Islet of Langerhans (tissue), 1 donor: ENCODE results near the gene DTX3L.

Source experiments
- FAIRE-seq: peaks from one replicate; lab custom pipeline; 2011; peaks lifted over from hg19 to GRCh38; lab: Jason Lieb, UNC

DTX3L gene

DNA sequence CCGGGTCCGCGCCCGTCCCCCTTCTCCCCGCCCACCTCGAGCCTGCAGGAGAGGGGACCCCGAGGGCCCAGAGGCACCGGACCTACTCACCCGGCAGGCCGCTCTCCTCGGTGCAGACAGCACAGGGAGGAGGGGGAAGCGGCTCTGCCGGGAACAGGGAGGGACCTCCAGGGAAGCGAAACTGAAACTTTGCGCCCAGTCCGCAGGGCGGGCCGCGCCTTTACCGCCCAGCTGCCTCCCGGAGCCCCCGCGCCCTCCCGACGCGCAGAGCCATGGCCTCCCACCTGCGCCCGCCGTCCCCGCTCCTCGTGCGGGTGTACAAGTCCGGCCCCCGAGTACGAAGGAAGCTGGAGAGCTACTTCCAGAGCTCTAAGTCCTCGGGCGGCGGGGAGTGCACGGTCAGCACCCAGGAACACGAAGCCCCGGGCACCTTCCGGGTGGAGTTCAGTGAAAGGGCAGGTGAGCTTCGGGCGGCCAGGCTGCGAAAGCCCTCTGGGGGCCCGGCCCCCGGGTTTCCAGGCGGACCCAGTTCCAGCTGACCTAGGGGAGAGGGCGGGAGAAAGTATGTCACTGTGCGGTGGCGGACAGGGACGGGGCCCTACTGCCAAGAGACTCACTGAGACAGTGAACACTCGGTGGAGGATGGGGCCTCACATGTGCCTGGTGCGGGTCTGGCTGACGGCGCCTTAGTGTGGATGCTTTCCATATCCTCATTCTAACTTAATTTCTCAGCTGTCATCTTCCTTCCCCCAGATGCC is at the start of gene DTX3L, which contains the start of gene PARP9:
Gene DTX3L (plus strand): TSS at position 184 of the 758 bp plus-strand sequence. CDS start 89 bp downstream, at position 273.
Gene PARP9 (minus strand): TSS at position 146 of the 758 bp plus-strand sequence. CDS start 4,680 bp downstream, outside the sequence.
- FAIRE-seq = no peak

DNA sequence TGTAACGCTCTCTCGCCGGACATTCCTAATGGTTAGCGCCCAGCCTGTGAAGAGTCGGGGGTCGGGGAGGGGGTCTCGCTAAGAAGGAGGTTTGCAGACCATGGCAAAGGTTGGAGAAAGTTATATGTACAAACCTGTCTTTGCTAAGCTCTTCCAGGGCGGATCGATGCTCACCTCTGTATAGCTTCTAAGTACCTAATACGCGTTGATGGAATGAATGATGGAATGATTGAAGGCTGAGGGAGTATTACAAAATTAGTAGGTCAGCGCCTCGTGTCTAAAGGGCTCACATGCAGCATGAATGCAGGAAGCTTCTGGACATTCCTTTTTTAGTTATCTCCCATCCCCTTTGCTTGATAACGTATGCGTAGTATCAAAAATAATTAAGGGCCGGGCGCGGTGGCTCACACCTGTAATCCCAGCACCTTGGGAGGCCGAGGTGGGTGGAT is 49.1 kb upstream of the DTX3L start:
- no peak for FAIRE-seq

DNA sequence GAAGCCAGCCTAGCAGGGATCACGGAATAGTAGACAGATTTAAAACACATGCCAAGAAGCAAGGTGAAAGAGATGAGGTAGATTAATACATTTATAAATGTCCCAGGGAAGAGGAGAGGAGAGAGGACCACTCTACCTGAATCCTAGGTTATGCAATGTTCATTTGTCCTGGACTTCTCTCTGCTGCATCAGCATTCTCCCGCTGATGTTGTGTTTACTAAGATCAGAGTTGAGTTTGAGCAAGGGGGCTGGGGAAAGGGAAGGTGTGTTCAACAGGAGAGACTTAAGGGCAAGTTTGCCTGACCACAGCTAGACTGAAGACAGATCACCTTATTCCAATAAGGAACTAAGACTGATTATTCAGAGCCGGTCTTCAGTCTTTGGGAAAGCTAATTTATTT is 48.3 kb upstream of the DTX3L start:
- FAIRE-seq = no peak

DNA sequence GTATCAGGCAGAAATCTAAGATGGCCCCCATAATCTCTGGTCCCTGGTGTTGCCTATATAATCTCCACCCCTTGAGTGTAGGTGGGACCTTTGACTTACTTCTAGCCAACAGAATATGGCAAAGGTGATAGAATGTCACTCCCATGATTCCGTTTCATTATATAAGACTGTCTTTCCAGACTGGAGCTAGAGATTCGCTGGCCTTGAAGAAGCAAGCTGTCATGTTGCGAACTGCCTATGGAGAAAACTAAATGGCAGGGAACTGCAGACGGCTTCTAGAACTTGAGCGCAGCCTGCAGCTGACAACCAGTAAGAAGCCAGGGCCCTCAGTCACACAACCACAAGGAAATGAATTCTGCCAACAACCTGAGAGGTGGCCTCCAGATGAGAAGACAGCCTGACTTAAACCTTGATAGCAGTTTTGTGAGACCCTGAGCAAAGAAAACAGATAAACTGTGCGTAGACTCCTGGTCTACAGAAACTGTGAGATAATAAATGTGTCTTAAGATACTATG is 47.2 kb upstream of the DTX3L start:
- FAIRE-seq = no peak

DNA sequence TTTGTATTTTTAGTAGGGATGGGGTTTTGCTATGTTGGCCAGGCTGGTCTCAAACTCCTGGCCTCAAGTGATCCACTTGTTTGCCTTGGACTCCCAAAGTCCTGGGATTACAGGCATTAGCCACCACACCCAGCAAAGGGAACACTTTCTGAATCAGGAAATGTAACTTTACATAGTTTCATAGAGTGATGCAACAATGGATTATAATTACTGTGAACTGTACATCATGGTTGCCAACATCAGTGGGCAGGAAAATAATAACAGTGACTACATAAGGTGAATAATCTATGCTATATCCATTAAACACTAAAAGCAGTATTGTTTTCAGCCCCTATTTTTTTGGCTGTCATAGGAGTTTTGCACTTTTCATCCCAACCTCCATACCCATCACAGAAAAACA is 44.4 kb upstream of the DTX3L start:
- FAIRE-seq = no peak

DNA sequence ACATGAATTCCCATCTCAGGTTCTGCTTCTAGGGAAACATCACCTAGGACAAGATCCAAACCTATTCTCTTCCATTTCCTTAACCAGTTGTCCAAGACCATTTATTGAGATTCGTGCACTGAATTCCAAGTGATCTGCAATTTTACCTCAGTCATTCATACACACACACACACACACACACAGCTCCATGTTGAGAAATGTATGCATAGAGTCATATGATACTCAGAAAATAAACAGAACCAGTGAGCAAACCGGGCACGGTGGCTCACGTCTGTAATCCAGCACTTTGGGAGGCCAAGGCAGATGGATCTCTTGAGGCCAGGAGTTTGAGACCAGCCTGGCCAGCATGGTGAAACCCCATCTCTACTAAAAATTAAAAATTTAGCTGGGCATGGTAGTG is 43.3 kb upstream of the DTX3L start:
- FAIRE-seq = no peak

DNA sequence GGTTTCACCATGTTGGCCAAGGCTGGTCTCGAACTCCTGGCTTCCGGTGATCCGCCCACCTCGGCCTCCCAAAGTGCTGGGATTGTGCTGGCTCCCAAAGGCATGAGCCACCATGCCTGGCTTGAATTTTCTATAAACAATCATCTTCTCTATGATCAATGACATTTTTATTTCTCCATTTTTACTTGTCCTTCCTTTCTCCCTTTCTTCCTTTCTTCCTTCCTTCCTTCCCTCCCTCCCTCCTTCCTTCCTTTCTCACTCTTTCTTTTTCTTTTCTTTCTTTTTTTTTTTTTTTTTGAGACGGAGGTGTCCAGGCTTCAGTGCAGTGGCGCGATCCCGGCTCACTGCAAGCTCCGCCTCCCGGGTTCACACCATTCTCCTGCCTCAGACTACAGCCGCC is 40.8 kb upstream of the DTX3L start:
- no peak for FAIRE-seq

DNA sequence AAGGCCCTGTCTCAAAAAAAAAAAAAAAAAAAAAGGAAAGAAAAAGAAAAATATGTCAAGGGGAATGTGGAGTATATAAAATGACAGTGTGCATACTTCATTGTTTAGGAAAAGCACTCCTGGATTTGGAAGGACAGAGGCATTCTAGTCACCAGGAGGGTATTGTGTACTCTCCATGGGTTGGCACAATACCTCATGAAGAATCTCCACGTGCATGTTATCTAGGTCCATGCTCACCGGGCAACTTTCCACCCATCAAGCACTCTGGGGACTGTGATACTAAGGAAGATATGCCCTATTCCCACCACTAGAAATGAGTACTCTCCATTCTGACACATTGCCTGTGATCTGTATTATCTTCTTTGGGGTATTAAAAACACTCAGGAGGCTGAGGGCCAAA is 34.0 kb upstream of the DTX3L start:
- no peak for FAIRE-seq

DNA sequence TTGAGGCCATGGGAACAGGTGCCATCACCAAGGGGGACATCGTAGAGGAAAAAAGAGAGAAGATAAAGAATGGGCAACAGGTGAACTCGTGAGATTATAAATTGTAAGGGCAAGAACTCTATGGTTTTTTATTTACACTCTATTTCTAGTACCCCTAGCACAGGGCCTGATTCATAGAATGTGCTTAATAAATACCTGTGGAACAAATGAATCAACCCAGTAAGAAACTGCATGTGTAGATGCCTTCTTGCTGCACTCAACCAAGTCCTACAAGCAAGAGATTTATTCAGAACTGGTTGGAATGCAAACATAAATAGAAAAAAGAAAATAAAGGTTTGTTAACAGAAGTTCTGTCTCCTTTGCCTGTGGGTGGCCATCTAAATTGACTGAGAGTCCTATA is 30.7 kb upstream of the DTX3L start:
- FAIRE-seq = no peak

DNA sequence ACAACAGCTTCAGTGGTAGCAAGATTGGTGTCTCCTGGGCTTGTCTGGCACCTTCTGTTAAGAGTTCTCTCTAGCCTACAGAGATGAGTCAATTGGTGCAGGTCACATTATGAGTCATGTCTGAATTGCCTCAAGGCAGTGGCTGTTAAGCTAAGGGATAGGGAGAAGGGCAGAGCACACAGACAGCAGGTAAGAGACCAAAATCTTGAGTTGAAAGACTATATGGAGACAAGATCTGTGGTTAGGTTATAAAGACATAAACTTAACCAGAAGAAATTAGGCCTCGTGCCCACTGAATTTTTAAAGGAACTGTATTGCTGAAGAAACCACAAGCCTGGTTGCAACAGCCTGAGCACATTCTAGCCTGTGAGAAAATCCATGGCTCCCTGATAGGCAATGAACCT is 30.2 kb upstream of the DTX3L start:
- FAIRE-seq = no peak

DNA sequence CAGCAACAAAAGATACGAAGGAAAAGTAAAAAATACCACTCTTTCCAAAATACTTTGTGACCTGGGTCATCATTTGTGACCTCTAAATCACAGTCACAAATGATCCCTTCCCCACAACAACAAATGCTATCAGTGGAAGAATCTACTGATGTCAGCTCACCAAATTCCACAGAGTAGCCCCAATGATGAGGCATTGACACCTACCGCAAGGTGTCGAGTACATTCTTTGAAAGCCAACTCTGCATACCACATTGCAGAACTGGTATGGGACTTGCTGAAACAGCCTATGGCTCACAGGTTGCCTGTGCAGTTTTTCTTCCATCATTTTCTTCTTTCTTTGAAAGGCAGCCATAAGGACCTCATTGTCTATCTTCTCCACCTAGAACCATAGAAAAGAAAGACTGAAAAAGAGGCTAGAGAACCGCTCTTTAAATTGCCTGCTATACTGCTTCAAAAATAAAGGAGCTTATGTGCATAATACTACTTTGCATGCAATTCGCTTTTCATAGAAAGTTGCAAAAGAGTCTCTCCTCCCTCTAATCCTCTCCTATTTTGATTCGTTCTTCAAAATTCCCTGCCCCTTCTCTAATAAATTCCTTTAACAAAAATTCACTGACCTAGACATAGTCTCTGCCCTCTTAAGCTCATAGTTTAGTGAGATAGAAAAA is 28.0 kb upstream of the DTX3L start:
- FAIRE-seq = no peak

DNA sequence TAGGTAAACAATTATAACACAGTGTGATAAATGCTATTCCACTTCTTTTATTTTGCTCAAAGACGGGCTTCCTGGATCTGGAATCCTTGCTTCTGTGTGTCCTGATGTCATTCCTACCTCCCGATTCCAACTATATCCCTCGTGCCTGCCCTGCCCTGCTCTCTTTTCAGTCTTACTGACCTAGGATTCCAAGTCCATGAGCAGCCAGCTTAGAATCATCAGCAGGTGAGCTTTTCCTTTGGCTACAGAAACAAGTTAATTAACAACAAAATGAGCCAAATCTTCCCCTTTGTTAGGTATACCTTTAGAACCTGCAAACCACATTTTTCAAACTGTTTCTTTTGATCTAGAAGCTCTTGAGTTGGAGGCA is 27.5 kb upstream of the DTX3L start:
- FAIRE-seq = no peak

DNA sequence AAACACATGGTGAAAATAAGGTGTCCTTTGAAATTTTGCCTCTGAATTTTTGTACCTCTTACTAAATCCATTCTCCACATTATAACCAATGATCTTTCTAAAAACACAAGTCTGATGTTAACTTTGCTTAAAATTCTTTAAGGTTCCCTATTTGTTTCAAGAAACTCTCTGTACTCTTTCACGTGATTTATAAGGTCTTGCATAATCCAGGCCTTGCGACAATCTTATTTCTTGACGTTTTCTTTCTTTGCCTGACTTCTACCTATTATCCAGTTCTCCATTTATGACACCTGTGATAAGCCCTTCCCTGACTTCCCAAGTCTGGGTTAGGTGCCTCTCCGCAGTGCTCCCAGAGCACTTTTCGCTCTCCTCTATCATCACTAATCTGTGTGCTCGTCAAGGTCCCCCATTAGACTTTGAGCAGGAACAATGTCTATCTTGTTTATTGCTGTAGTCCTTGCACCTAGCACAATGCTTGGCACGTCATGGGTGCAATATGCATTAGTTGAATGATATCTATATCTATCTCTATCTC is 25.1 kb upstream of the DTX3L start:
- no peak for FAIRE-seq

DNA sequence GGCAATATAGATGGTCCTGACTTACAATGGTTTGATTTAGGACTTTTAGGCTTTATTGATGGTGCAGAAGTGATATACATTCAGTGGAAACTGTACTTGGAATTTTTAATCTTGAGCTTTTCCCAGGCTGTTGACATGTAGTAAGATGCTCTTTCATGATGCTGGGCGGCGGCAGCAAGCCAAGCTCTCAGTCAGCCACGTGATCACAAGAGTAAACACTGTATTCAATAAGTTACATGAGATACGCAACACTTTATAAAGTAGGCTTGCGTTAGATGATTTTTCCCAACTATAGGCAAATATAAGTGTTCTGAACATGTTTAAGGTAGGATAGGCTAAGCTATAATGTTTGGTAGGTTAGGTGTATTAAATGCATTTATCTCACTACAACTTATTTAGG is 18.0 kb upstream of the DTX3L start:
- FAIRE-seq = no peak

DNA sequence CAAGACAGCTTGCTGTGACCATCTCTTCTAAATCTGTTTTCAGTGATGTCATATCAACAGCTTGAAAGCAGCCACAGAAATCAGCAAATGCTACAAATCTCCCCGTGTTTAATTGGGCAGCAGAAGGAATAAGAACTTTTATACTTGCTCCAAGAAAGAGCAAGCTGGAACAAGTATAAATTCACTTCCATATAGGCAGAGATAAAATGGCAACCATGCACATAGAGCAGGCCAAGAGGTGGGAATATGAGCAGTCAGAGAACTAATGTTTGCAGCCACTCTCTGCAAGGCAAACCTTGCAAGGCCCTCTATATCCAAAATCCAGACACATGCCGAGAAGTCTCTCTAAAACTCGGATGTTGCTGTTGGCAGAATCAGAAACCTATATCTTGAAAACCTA is 16.1 kb upstream of the DTX3L start:
- no peak for FAIRE-seq

DNA sequence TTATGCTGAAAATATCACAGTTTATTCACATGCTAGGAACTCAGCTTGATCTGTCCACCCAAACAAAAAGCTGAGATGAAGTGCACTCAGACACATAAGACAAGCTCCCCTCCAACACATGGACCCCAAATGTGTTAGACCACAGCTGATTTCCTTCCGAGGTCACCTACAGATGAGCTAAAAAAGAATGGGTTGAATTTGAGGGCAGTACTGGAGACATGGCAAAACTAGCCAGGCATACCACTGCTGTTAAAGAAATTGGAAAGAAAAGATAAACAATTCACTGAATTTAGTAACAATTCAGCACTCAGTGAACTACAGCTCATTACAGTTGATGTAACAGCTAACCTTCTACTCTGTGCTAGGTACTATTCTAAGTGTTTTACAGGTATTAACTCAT is 15.5 kb upstream of the DTX3L start:
- no peak for FAIRE-seq

DNA sequence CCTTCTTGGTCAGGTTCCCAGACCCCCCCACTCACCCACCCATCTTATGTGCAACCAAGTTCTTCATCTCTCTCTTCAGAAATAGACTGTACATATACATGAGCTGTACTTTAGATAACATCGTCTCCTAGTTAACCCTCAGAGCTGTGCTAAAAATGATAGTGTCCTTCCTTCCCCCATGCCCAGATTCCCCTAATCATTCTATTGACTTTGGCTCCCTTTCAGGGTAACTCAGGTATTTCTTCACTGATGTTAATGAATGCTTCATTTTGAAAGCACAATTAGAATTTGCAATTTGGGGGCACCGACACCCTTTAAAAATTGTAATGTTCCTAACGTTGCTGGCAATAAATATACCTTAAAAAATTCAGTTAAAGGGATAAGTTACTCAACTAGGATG is 11.0 kb upstream of the DTX3L start:
- no peak for FAIRE-seq

DNA sequence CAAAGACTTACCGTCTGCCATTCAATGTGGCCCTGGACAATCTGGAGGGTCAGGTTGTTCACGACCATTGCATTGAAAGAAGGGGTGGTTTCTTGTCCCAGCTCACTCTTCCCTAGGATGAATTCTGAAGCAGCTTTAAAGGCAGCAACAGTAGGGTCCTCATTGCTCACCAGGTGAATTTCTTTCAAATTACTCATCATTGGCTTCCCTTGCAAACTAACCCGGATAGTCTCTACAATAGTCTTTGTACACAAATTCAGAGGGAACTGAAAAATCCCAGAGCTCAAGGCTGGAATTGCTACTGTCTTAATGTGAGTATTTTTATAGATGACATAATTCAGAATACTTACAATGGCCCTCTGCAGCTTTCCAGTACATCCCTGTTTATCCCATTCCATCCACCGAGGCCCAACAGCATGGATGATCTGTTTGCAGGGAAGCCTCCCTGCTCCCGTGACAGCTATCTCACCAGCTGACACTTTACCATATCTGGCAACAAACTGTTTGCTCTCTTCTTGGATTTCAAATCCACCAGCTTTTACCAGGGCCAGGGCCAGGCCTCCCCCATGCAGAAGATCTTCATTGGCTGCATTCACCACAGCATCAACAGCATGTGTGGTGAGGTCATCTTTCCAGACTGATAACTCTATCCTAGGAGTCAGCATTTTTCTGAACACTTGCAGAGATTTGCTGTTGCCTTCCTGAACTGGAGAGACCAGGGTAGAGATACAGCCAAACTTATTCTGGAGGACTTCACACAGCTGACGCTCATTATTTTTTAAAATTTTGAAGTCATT is 8.7 kb upstream of the DTX3L start:
- FAIRE-seq = no peak

DNA sequence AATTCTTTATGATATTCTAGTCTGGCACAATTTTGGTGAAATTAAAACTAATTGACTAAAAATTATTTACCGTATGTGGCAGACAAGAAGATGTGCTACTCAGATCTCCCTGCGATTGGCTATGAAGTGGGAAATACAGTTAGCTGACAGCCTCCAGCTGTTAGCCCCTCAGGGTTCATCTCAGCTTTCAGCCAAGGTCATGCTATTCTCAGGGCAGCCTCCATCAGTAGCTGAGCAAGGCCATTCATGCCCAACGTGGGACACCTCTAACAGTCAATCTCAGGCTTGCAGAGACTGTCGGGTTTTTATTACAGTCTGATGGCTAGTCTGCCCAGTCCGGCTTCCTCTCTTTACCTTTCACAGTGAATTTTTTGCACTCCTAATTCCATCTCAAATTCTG is 6.8 kb upstream of the DTX3L start:
- FAIRE-seq = no peak

DNA sequence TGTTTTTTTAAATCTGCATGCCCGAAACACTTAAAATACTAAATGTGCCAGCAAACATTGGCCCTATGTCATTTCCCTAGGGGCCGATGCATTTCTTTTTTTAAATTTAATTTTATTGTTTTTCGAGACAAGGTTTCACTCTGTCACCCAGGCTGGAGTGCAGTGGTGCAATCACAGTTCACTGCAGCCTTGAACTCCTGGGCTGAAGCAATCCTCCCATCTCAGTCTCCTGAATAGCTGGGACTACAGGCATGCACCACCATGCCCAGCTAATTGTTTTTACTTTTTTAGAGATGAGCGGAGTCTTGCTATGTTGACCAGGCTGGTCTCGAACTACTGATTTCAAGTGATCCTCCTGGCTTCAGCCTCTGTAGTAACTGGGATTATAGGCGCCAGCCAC is 5.5 kb upstream of the DTX3L start:
- no peak for FAIRE-seq

DNA sequence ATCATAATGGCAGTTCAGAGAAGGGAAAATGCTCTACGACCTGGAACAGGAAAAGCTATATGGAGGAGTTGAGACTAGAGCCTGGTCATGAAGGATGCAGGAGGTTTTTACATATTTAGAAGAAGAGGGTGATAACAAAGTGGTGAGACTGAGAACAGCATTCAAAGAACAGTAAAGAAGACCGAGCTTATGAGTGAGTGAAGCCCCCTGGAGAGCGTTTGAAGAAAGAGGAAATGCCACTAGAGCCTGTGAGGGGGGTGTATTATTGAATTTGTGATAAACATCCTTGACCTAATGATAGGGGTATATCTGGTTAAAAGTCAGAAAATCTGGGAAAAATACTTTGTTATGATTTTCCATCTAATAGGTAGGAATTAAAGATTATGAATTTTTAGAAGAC is 4.2 kb upstream of the DTX3L start:
- no peak for FAIRE-seq

DNA sequence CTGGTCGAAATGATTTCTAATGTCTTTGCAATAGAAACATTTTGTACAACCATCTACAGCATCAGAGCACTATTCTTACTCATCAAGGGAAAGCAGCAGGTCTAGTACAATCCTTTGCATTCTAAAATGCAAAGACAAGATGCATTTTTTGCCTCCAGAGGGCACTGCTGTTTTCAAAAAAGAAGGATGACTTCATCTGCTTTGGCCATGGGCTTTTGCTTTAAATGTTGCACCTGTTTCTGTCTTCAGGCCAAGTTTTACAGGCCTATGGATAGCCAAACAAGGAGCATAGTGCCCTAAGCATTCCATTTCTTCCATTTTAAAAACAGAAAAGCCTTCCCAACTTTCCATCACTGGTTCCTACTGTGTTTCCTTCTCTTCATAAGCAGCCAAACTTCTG is 3.5 kb upstream of the DTX3L start:
- FAIRE-seq = peak; percentile 95
